G401.6 (cell line): Measurements from ENCODE around the gene DPYD.

ENCODE experiments used
- FAIRE-seq: peaks from 2 replicates; lab custom pipeline; 2012; peaks lifted over from hg19 to GRCh38; lab: Jason Lieb, UNC

DPYD gene

DNA sequence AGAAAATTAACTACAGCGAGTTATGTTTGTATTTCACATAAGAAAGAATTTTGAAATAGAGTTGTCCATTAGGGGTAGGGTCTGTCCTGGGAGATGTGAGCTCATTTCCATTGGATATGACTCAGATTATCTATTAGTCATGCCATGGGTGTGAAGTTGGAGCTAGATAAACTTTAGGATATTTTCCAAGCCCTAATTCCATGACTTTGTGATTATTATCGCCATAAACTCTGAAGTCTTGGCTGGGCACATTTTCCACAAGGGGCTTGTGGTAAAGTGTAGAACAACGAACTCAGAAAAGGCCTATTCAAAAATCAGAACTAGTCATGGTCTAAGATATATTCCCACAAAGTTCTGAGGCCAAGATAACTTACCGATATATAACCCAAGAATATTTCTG is 396.6 kb downstream of the DPYD start:
- no peak for FAIRE-seq

GRCh38 chr1:97516588-97516987 is 404.2 kb downstream of the DPYD start:
- FAIRE-seq = no peak

GRCh38 chr1:97508653-97509218 is 412.1 kb downstream of the DPYD start:
- FAIRE-seq = no peak

GRCh38 chr1:97507863-97508262 is 413.0 kb downstream of the DPYD start:
- no peak for FAIRE-seq

DNA sequence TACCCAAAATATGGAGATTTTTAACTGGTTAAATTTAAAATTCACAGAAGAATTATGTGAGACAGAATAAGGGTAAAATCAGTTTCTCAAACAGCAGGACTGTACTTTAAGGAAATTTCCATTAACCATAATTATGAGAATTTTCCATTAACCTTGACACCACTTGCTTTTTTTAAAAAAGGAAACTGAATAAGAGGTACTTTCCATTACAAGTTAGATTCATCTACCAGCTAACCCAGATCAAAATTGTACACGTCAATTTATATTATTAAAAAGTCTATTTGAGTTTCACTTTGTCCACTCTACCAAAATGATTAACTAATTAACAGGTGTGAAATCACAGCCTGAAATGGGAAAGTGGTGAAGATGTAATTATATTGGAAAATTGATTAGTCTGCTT is 414.5 kb downstream of the DPYD start:
- FAIRE-seq = no peak

- FAIRE-seq = no peak
These were observed 415.0 kb downstream of the DPYD start for GRCh38 chr1:97505816-97506215.

DNA sequence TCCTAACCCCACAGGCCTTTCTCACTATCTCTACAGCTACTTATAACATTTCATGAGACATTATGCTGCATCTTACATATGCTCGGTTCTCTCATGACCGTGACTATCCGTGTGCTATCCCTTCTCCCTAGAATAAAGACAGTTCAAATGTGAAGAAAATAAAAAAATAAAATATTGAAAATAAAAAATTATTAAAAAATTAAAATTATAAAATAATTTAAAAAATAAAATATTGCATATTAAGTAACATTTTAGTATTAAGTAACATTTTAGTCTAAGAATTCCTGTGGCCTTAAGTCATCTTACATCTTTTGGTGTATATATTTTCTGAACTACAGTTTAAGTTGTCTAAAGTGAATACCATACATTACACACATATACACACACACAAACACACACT is 415.5 kb downstream of the DPYD start:
- FAIRE-seq = no peak

DNA sequence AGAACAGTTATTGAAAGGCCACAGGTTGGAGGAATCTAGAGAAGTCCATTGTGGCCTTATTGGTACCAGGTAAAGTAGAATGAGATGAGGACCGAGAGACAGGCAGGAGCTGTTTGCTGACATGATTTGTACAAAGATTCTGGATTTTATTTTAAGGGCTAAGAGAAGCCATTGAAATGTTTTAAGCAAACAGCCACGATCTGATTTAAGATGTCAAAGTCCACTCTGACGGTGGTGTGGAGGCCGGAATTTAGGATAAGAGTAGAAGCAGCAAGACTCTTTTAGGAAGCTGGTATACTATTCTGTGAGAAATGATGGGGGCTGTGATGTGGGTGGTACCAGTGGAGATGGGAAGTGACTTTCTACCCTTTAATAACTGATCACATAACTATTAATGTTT is 418.5 kb downstream of the DPYD start:
- FAIRE-seq = no peak

- no peak for FAIRE-seq
These were observed 419.2 kb downstream of the DPYD start for GRCh38 chr1:97501628-97502027.

- no peak for FAIRE-seq
These were observed 420.1 kb downstream of the DPYD start for GRCh38 chr1:97500760-97501159.

DNA sequence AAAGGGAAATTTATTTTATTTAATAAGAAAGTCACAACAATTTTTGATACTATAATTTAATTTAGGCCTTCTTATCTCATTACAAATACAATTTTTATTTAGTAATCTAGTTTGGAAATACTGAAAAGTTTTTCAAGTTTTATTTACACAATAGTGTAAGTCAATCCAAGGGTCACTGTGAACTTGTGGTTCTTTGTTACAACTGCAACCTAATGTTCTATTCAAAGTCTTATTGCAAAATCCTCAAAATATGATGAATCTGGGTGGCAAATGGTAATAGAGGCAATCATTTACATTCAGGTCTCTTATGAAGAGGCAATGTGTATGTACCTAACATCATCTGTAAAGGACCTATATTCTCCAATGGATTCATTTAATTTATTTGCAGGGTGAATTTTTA is 421.2 kb downstream of the DPYD start:
- peak; percentile 3 for FAIRE-seq

DNA sequence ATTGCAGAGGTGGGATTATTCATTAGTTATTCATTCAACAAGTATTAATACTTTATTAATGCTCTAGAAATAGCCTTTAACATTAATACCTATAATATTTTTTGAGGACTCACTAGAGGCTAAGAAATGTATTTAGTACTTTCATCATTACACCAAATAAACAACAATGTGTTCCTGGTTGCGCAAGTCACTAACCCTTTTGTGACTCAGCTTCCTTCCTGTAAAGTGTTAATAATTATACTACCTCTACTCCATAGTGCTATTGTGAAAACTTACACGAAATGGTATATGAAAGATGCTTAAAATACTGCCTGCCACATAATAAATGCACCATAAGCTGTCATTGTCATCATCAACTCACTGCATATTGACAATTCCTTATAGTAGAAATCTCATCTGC is 431.0 kb downstream of the DPYD start:
- FAIRE-seq = no peak

GRCh38 chr1:97488530-97488929 is 432.3 kb downstream of the DPYD start:
- FAIRE-seq = no peak

DNA sequence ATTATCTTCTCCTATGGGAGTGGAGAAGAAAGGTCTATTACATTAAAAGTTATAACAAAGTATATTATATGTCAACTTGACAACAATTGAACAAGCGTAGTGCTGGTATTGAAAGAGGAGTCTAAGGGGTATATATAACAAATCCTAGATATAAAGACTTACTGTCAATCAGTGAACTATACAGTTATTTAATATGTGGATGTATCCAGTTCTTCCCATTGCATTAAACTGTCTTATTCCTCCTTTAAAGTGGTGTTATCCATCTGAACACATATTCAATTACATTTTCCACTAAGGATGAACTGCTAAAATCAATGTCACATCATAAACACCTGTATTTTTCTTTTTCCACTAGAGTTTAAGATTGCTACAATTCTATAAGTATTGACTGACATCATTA is 438.8 kb downstream of the DPYD start:
- FAIRE-seq = no peak

DNA sequence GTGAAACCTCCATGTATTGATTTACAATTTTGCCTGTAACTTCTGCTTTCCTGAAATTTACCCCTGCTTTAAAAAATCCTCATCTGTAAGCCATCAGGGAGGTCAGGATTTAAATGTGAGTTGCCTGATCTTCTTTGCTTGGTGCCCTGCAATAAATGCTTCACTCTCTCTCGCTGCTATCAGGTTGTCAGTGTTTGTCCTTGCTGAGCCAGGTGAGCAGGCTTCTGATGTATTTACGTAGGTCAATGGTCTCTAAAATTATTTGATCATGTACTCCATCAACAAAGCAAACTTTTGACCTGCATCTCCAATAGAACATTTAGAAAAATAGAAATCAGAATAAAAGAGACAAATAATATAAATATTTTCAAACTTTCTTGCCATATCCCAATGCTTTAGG is 453.4 kb downstream of the DPYD start:
- FAIRE-seq = no peak

DNA sequence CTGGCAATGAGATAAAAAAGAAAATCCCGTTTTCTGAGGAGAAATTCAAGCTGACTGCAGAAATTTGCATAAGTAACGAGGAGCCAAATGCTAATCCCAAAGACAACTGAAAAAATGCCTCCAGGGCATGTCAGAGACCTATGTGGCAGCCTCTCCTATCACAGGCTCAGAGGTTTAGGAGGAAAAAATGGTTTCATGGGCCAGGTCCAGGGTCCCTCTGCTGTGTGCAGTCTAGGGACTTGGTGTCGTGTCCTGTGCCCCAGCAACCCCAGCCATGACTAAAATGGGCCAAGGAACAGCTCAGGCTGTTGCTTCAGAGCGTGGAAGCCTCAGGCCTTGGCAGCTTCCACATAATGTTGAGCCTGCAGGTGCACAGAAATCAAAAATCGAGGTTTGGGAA is 456.5 kb downstream of the DPYD start:
- no peak for FAIRE-seq

DNA sequence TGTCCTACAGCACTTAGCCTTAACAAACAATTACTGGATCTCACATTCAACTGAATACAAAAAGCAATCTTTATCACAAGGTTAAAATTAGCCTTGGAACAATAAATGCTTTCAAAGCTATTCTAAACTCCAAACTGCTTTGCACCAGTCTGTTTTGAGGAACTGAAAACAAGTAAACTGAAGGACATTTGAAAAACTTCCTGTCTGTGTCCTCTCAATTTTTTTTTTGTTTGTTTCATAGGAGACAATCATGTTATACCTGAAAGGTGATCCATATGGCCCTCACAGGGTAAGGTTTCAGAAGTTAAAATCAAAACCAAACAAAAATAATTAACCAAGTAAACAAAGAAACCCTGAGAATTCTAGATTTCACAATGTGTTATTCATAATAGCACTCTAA is 459.1 kb downstream of the DPYD start:
- FAIRE-seq = no peak

DNA sequence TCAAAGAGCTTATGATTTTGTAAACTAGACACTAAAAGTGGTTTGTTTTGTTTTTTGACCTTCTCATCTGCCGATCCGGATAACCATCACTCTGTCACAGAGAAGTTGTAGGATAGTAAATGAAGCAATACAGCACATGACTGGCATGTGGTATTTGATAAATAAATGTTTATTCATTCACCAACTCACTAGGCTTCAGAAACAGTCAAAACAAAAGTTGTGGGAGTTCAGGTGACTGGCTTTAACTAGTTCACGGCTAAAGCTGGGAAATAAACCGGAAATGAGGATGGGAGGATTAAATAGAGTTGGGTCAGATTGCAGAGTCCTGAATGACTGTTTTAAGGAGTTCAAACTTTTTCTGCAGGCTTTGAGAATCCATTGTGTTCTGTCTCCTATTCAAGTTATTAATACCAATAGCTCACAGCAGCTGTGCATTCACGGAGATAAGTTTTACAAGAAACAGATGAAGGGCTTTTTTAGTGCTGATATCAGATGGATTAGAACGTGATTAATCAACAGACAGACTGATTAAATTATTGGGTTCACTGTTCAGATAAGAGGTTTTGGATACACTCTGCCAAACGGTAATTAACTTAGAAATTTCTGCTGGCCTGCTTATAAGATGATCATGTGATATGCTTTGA is 463.3 kb downstream of the DPYD start:
- no peak for FAIRE-seq

DNA sequence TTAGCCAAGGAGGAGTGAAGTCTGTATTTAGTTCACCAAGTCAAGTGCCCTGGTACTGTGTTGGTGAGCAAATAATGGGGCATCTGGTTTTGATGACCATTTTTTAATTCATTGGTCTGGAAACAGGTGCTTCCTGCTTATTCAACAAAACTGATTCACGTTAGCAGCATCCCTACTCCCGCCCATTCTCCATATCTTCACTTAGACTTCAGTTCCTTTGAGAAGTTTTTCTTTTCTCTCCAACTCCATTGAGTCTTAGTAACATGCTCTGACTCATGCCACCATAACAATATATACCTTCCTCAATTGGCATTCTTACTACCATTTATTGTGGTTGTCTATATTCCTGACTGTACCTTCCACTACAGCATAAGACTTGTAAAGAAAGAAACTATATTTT is 468.9 kb downstream of the DPYD start:
- FAIRE-seq = no peak

- no peak for FAIRE-seq
These were observed 469.6 kb downstream of the DPYD start for GRCh38 chr1:97451046-97451826.

GRCh38 chr1:97441966-97442365 is 478.9 kb downstream of the DPYD start:
- FAIRE-seq = no peak

DNA sequence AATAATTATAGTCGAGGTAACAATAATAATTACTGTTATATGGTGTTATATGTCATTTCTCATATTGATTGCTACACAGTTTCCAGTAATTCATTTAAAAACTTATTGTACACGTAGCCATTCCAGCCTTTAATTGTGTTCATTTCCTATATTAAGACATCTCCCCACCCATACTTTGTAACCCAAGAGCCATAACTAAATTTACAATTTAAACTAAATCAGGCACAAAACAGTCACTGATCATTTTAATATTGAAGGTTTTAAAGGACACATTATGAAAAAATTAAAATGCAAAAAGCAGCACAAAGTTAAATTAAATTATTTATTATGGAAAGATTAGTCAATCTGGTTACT is 487.0 kb downstream of the DPYD start:
- no peak for FAIRE-seq

DNA sequence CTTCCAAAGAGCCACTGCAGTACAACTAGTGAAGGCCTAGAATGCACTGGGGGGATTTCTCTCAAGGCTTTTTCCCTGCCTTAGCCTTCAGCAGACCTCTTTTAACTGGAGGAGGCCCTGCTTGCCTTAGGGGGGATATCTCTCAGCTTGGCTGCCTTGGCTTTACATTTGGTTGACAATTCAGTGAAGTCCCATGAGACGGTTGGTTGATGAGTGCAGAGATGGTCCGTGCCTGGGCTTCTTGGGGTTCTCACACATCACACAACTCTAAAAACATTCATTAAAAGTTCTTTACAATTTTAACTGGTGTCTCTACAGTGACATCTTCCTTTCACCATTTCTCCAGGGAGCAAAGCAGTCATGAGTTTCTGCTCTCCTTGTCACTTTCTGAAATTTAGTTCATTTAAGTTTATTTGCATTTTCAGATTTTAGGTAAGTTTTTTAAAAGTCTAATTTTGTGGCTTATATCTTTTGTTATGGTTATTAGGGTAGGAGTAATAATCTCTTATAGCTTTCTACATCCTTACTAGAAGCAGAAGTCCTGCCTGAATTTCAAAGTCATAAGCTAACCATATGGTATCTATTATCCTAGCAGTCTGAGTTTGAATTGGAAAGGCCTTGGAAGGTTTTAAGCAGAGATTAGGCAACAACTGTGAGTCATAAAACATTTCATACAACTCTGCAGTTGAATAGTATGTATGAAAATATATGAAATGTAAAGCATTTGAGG is 487.6 kb downstream of the DPYD start:
- FAIRE-seq = no peak
